Mucosa of rectum (tissue), 2 donors: ENCODE results near the gene HRH1.

ENCODE experiments used
- H3K27ac ChIP-seq, 2 donors: one replicate each; pipeline ENCODE4 v1.7.0; 2013; ENCODE audit warnings: inconsistent platforms in 2 of 2, low read depth in 2 of 2, low read length in 2 of 2
- H3K27me3 ChIP-seq, 2 donors: one replicate each; pipeline ENCODE4 v1.7.0; 2013; ENCODE audit warnings: low read length in 2 of 2; ENCODE audit not compliant: control insufficient read depth in 2 of 2, insufficient read depth in 2 of 2
- H3K36me3 ChIP-seq, 2 donors: one replicate each; pipeline ENCODE4 v1.7.0; 2013; ENCODE audit warnings: low read length in 2 of 2; ENCODE audit not compliant: control insufficient read depth in 2 of 2, insufficient read depth in 2 of 2
- H3K4me1 ChIP-seq, 2 donors: one replicate each; pipeline ENCODE4 v1.7.0; 2013; ENCODE audit warnings: low read length in 2 of 2, mild to moderate bottlenecking in 1 of 2; ENCODE audit not compliant: control insufficient read depth in 2 of 2, insufficient read depth in 2 of 2
- H3K4me3 ChIP-seq, 2 donors: one replicate each; pipeline ENCODE4 v1.7.0; 2013; ENCODE audit warnings: low read length in 2 of 2
- H3K9ac ChIP-seq, 2 donors: one replicate each; pipeline ENCODE4 v1.7.0; 2013; ENCODE audit warnings: low read length in 2 of 2, low read depth in 1 of 2, mild to moderate bottlenecking in 1 of 2
- H3K9me3 ChIP-seq, 2 donors: one replicate each; pipeline ENCODE4 v1.7.0; 2013; ENCODE audit warnings: low read length in 2 of 2; ENCODE audit not compliant: control insufficient read depth in 2 of 2
- donor health status: healthy.
- donor health status: Normal muscosa, but diverticular disease.

The HRH1 gene

GRCh38 chr3:11186318-11186692, 32.0 kb downstream of the HRH1 start:
- no peaks in the 10 kb centered on the region for H3K9me3 ChIP-seq
- H3K36me3 ChIP-seq: no peaks in the 10 kb centered on the region
- peaks cover 0 to 3% of the 10 kb centered on the region in 2 donors for H3K4me1 ChIP-seq
- no peaks in the 10 kb centered on the region for H3K27me3 ChIP-seq
- H3K9ac ChIP-seq: no peak overlapping the region
- no peak overlapping the region for H3K27ac ChIP-seq
- H3K4me3 ChIP-seq: no peak overlapping the region

DNA sequence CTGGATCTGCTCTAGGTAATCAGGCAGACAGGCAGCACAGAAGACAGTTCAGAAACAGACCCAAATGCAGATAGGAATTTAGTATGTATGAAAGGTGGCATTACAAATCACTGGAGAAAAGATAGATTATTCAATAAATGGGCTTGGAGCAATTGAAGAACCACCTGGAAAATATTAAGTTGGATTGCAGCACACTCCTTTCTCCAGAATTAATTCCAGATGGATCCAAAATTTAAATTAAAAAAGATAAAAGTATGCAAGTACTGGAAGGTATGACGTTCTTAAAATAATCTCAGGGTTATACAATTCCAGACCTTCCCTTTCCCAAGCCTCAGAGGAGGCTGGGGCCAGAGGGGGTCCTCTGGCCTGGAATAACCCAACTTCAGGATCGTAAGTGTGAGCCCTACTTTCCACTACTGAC, 32.5 kb downstream of the HRH1 start:
- Histone ChIP-seq H3K27ac (no peak overlapping the region), H3K27me3 (no peaks in the 10 kb centered on the region), H3K9me3 (no peaks in the 10 kb centered on the region), H3K36me3 (no peaks in the 10 kb centered on the region), H3K4me3 (no peak overlapping the region), H3K4me1 (peaks cover 0 to 3% of the 10 kb centered on the region in 2 donors), H3K9ac (no peak overlapping the region)

GRCh38 chr3:11187681-11188080, 33.4 kb downstream of the HRH1 start:
- Histone ChIP-seq H3K36me3 (peaks cover under 1 to 4% of the 10 kb centered on the region in 2 donors), H3K4me3 (no peak overlapping the region), H3K27ac (no peak overlapping the region), H3K9ac (no peak overlapping the region), H3K27me3 (no peaks in the 10 kb centered on the region), H3K4me1 (peaks cover 0 to 3% of the 10 kb centered on the region in 2 donors), H3K9me3 (no peaks in the 10 kb centered on the region)

GRCh38 chr3:11188231-11188630, 33.9 kb downstream of the HRH1 start:
- H3K9ac ChIP-seq: no peak overlapping the region

GRCh38 chr3:11195201-11195600, 40.9 kb downstream of the HRH1 start:
- Histone ChIP-seq H3K27me3 (no peaks in the 10 kb centered on the region), H3K4me1 (no peaks in the 10 kb centered on the region), H3K4me3 (no peak overlapping the region), H3K27ac (no peak overlapping the region), H3K36me3 (peaks cover 2 to 6% of the 10 kb centered on the region in 2 donors), H3K9ac (no peak overlapping the region), H3K9me3 (no peaks in the 10 kb centered on the region)

More at GRCh38 chr3:11188231-11188630, 33.9 kb downstream of the HRH1 start:
- H3K36me3 ChIP-seq: peaks cover 2 to 6% of the 10 kb centered on the region in 2 donors
- no peak overlapping the region for H3K27ac ChIP-seq
- no peaks in the 10 kb centered on the region for H3K9me3 ChIP-seq
- H3K27me3 ChIP-seq: no peaks in the 10 kb centered on the region
- H3K4me1 ChIP-seq: peaks cover 0 to 3% of the 10 kb centered on the region in 2 donors
- no peak overlapping the region for H3K4me3 ChIP-seq

DNA sequence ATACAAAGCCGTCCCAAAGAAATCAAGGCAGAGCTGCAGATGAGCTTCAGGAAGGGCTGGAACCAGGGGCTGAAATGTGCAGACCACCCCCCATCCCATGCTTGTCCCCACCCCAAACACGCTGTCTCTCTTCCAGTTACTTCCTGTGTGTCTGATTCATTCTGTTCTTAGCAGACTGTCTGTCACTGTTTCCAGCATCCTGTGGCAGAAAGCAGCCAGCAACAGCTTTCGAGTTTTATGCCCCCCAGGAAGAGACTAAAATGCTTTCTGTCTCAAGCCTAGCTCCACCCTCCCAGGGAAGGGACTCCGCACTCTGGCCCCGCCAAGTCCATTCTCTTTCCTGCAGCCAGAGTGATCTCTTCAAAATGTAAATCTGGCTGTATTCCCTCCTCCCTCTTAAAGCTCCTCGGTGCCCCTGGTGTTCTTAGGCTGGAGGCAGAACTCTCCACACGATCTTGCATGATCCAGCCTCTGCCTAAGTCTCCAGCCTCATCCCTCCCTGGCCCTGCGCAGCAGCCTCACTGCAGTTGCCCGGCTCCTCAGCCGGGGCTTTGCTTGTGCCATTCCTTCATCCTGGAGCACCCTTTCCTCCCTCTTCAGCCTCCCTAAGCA, 41.5 kb downstream of the HRH1 start:
- Histone ChIP-seq H3K9ac (no peak overlapping the region), H3K36me3 (peaks cover 2 to 6% of the 10 kb centered on the region in 2 donors), H3K4me3 (no peak overlapping the region), H3K4me1 (no peaks in the 10 kb centered on the region), H3K27ac (no peak overlapping the region), H3K27me3 (no peaks in the 10 kb centered on the region), H3K9me3 (no peaks in the 10 kb centered on the region)

DNA sequence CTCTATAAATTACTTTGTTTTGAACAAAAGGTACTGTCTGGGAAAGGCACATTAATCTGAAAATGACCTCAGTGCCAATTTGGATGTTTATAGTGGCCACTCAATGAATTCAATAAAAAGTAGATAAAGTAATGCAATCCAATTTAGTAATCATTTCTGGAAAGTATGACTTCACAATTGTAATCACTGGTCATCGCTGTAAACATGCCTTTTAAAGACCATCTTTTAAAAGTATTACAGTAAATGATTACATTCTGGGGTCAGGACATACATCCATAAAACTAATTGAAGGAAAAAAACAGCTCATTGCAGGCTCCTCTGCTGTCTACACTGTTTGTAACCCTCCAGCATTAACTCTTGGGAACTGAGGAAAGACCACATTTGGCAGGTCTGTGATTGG, 43.2 kb downstream of the HRH1 start:
- no peaks in the 10 kb centered on the region for H3K27me3 ChIP-seq
- no peak overlapping the region for H3K27ac ChIP-seq
- H3K9me3 ChIP-seq: no peaks in the 10 kb centered on the region
- no peak overlapping the region for H3K4me3 ChIP-seq
- H3K9ac ChIP-seq: no peak overlapping the region
- H3K36me3 ChIP-seq: peaks cover 2% of the 10 kb centered on the region in 2 donors
- no peaks in the 10 kb centered on the region for H3K4me1 ChIP-seq

DNA sequence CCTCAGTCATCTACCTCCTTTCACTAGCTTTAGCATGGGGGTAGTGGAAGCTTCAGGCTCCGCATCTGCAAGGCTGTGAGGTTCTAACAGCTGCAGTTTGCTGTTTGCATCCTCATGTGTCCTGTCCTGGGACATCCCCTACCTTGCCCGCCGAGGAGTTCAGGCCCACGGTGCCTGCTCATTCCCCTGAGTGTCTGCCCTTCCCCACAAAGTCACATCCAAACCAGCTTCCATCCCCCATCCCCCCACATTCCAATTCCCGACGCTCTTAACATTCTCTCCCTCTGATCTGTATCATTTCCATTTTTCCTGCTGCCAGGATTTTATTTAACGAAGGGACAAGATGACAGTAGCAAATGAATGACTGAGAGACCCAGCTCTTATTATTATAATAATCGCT, 43.8 kb downstream of the HRH1 start:
- Histone ChIP-seq H3K36me3 (no peaks in the 10 kb centered on the region), H3K4me1 (no peaks in the 10 kb centered on the region), H3K27me3 (no peaks in the 10 kb centered on the region), H3K9ac (no peak overlapping the region), H3K4me3 (no peak overlapping the region), H3K9me3 (no peaks in the 10 kb centered on the region), H3K27ac (no peak overlapping the region)

- Histone ChIP-seq H3K9ac (no peak overlapping the region), H3K27me3 (no peaks in the 10 kb centered on the region), H3K4me1 (no peaks in the 10 kb centered on the region), H3K4me3 (no peak overlapping the region), H3K36me3 (no peaks in the 10 kb centered on the region), H3K9me3 (no peaks in the 10 kb centered on the region), H3K27ac (no peak overlapping the region)
Measured at GRCh38 chr3:11198495-11198894, 44.2 kb downstream of the HRH1 start.

- Histone ChIP-seq H3K9ac (no peak overlapping the region), H3K27me3 (no peaks in the 10 kb centered on the region), H3K27ac (no peak overlapping the region), H3K4me3 (no peak overlapping the region), H3K4me1 (no peaks in the 10 kb centered on the region), H3K36me3 (no peaks in the 10 kb centered on the region), H3K9me3 (no peaks in the 10 kb centered on the region)
Measured at GRCh38 chr3:11199902-11200845, 45.9 kb downstream of the HRH1 start.
